ENCODE measurements around the gene ABCG4.
"Not testable (repeated sequence)": the region's sequence is repeated elsewhere in the genome, so short reads cannot be mapped to it uniquely, and the experiment has no call there.

Gene ABCG4

GRCh38 chr11:119185981-119186634, 37.3 kb downstream of the ABCG4 start:
- DNase-seq = no peak

GRCh38 chr11:119187123-119187892, 38.5 kb downstream of the ABCG4 start:
- DNase-seq = no peak

DNA sequence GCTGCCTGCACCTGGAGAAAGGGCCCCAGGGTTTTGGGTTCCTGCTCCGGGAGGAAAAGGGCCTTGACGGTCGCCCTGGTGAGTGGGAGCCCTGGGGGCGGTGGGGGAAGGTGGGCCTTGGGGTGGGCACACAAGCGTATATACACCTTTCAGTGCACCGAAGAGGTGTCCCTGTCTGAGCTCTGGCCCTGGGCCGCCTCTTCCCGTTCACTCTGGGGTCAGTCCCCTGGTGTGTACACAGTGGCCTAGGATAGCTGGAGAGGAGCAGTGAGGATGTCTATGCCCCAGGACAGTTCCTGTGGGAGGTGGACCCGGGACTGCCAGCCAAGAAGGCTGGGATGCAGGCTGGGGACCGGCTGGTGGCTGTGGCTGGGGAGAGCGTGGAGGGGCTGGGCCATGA, 39.2 kb downstream of the ABCG4 start:
- no peak for DNase-seq

- DNase-seq = no peak
Observed at GRCh38 chr11:119188887-119189286, 40.0 kb downstream of the ABCG4 start.

GRCh38 chr11:119189393-119189792, 40.5 kb downstream of the ABCG4 start:
- no peak for DNase-seq

DNA sequence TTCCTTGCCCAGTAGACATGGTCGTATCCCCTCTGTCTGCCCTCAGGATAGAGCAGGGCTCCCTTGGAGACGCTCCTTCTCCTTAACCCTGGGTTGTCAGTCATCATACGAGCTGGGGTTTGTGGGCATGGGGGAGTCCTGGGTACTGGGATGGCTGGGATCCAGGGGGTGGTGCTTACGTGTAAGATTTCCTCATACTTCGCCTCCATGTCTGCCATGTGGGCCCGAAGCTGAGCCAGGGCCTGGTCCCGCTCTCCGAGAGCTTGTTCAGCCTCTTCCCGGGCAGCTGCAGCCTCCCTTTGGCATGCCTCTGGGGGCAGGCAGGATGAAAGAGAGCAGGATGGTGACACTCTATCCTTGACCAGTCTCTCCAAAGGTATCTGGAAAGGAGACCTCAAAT, 41.7 kb downstream of the ABCG4 start:
- DNase-seq = no peak

DNA sequence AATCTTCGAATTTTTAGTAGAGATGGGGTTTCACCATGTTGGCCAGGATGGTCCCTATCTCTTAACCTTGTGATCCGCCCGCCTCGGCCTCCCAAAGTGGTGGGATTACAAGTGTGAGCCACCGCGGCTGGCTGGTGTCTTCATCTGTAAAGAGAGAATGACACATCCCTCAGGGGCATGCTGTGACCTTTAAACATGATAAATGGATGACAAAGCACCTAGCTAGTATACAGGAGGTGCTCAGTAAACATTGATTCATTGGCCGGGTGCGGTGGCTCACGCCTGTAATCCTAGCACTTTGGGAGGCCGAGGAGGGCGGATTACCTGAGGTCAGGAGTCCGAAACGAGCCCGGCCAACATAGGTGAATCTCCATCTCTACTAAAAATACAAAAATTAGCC, 42.4 kb downstream of the ABCG4 start:
- not testable (repeated sequence) for DNase-seq

- no peak for DNase-seq
Observed at GRCh38 chr11:119192111-119192510, 43.3 kb downstream of the ABCG4 start.

DNA sequence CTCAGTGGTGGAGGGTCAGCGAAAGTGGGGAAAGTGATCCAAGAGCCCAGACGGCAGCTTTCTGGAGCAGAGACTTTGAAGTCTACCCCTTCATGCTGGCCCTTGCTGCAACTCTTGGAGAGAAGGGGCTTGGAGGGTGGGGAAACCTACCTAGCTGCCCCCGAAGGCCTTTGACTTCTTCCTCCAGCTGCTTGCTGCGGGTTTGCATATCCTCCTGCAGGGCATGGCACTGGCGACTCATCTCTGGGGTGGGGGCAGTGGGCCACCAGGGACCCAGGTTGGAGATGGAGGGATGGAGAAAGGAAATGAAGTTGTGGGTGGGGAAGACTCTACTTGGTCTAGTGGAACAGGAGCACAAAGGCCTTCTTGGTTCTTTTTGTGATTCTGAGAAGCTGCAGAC, 44.1 kb downstream of the ABCG4 start:
- DNase-seq = no peak

- no peak for DNase-seq
Observed at GRCh38 chr11:119193626-119194025, 44.8 kb downstream of the ABCG4 start.

DNA sequence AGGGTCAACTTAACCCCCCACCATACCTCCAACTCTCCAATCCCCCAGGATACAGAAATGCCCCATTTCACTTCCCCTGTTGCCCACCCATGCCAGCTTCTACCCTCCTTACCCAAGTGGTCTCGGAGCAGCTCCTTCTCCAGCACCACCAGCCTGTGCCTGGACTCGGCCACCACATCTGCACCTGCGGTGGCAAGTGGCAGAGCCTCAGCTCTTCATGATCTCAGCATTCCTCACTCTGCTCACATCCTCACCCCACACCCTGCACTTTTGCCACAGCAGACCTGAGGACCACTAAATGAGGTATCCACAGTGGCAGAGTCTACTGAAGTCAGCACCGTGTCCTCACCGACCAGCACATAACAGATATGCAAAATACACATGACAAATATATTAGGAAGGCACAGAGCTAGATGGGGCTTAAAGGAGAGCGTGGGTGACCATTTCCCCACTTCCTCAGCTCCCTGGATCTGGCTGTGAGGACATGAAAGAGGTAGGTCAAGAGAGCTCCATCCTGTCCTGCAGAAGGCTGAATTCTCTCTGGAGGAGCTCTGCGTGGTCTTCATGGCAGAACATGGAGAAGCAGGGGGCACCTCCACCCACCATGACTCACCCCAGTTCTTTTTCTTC, 46.1 kb downstream of the ABCG4 start:
- no peak for DNase-seq

DNA sequence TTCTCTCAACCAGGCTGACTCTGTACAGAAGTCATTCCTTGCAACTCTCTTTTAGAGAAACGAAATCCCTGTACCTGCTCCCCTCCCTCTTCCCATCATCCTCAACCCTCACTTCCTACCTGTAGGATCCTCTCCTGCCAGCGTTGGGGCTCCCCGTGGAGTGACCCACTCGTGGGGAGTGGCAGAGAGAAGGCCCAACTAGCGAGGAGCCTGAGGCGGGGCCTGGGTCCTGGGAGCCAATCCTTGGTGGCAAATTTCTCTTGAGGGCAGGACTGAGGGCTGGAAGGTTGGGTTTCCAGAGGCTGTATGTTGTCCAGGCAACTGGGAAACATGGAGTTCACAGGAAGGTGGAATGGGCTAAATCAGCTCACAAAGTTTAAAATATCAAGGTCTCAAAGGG, 46.8 kb downstream of the ABCG4 start:
- DNase-seq = no peak

DNA sequence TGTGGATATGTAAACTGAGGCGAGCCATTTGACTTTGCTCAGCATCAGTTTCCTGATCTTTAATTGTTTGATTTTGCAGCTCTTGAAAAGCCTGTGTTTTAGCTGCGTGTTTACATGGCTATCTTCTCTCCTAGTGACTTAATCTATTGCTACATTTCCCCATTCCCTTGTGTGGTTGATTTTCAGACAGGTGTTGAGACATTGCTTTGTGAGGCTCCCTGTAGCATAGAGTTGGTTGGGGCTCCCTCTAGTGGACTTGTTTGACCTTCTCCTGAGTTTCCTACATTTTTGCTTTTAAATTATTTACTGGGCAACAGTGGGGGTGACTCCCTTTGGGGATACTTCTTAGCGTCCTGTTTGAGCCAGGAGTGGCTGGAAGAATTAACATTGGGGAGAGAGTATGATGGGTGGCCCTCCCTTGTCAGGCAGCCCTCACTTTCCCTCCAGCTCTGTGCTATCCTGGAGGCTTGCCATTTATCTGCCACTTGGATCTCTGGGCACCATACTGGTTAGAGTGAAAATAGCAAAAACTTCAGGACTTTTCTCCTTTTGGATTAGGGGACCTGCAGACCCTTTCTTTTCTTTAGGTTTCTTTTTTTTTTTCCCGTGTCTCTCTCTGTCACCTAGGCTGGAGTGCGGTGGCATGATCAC, 48.1 kb downstream of the ABCG4 start:
- DNase-seq = peak; percentile 27

- DNase-seq = no peak
Observed at GRCh38 chr11:119198925-119199324, 50.1 kb downstream of the ABCG4 start.

- not testable (repeated sequence) for DNase-seq
Observed at GRCh38 chr11:119201236-119201635, 52.4 kb downstream of the ABCG4 start.

DNA sequence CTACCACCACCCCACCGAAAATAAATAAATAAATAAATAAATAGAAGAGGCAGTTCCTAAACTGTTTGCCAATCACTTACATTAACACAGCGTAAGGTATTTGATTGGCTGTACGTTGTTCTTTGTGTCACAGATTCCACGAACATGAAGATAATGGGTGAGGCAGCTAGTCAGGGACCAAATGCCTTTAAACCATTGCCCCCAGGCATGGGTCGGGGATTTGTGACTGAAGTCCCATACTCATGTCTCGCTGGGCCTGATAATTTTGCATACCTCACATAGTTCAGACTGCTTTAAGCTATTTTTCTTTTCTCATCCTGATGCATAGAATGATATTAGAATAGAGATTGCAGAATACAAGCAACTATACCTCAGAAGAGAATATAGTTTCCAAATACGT, 53.7 kb downstream of the ABCG4 start:
- DNase-seq = no peak

GRCh38 chr11:119204066-119204465, 55.2 kb downstream of the ABCG4 start:
- DNase-seq = no peak

- no peak for DNase-seq
Observed at GRCh38 chr11:119205080-119205479, 56.2 kb downstream of the ABCG4 start.

DNA sequence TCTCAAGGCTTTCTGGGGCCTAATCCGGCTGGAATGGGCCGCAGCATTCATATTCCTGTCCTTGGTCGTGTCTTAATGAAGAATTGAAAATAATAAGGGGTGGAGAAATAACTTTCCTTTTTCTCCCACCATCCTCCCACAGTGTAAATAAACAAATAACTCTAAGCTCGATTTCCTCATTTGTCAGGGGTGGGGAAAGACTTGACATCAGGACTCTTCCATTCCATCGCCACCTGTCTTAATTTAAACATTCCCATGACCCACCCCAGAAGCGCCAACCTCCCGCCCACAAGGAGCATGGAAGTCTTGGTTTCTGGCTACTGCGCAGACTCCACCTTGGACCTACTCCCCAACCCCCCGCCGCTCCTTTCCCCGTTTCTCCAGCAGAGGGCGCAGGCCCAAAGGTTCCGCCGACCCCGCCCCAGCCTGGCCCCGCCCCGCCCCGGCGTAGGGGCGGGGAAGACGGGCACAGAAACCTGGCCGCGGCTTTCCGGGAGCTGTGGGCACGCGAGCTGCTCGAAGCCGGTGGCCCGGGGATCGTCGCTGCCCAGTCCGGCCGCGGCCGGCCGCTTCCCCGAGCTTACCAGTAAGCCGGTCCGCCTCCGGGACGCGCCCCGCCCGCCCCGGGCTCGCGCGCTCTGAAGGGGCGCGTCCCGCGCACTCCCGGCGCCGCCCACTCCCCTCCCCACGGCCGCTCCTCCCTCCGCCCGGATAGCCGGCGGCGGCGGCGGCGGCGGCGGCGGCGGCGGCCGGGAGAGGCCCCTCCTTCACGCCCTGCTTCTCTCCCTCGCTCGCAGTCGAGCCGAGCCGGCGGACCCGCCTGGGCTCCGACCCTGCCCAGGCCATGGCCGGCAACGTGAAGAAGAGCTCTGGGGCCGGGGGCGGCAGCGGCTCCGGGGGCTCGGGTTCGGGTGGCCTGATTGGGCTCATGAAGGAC, 57.0 kb downstream of the ABCG4 start, which contains the start of gene CBL:
Gene CBL (plus strand): TSS at position 766 of the 937 bp plus-strand sequence. CDS start 79 bp downstream, at position 845.
- peak; percentile 72 for DNase-seq

DNA sequence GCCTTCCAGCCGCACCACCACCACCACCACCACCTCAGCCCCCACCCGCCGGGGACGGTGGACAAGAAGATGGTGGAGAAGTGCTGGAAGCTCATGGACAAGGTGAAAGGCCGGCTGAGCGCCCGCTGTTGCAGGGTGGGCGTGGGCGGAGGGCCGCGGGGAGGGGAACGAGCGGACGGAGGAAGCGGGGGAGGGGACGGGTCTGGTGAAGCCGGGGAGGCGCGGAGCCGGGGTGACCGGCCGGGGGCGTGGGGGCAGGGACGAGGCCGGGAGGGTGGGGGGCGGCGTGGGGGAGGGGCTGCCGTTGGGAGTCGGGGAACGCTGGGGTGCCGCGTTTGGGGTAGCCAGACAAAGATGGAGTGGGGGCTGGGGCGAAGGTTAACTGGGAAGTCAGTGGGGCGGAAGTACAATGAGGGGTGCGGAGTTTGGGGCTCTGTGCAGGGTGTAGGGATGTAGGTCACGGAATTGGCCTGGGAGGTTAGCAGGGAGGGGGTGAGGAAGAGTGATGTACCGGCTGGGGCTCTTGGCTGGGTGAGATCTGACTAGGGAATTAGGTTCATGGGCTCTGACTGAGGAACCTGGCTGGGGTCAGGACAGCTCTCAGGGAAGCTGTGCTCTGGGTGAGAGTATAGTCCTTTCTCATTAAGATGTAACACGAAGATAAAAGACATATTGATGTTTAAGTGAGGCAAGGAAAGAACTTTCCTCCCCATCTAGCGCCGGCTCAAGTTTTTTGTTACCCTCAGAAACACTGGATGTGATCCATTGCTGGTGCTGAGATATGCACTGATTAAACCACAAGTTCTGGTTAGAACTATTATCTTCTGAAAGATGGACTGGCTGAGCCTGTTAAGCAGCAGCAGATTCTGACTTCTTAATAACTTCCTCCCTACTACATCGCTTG, 57.9 kb downstream of the ABCG4 start:
- DNase-seq = no peak

DNA sequence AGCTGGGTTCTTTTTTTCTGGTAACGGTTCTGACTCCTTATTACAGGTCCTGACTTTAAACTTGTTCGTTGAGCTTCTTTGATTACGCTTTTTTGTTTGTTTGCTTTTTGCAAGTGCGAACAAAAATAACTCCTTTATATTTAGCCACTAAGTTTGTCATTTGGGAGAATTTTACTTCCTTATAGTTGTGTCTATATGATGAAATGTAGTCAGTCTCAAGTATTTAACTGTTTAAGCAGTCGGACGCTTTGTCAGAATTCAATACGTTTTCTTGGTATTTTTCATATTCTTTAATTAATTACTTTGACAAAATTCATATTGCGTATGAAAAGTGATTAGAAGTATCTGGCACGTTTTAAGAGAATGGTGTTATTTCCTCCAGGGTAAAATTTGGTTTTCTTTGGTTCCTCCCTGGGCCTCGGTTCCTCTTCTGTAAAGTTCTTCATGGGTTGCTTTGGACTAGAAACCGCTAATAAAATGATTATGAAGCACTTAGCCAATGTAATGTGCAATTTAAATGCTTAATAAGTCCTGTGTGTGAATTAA, 58.6 kb downstream of the ABCG4 start:
- no peak for DNase-seq

All from NCI-H2171 (cell line).